Ectodermal cell (in vitro differentiated cells): Measurements from ENCODE around the gene MAEL.
"Not testable (repeated sequence)": the region's sequence is repeated elsewhere in the genome, so short reads cannot be mapped to it uniquely, and the experiment has no call there.

Experiments used
- H3K27ac ChIP-seq: 2 replicates; pipeline ENCODE4 v1.7.0; 2013; ENCODE audit warnings: mild to moderate bottlenecking, low read depth, low read length; ENCODE audit not compliant: insufficient read depth, poor library complexity, severe bottlenecking
- H3K27me3 ChIP-seq: 2 replicates; pipeline ENCODE4 v1.7.0; 2013; ENCODE audit warnings: mild to moderate bottlenecking, low read length; ENCODE audit not compliant: insufficient read depth, control insufficient read depth, poor library complexity, severe bottlenecking
- H3K36me3 ChIP-seq: one replicate; pipeline ENCODE4 v1.7.0; 2013; ENCODE audit warnings: low read length; ENCODE audit not compliant: control insufficient read depth, insufficient read depth
- H3K4me1 ChIP-seq: one replicate; pipeline ENCODE4 v1.7.0; 2013; ENCODE audit warnings: low read length; ENCODE audit not compliant: control insufficient read depth, insufficient read depth
- H3K4me3 ChIP-seq: 2 replicates; pipeline ENCODE4 v1.7.0; 2013; ENCODE audit warnings: low read depth, low read length, control low read depth; ENCODE audit not compliant: insufficient read depth
- H3K9me3 ChIP-seq: 2 replicates; pipeline ENCODE4 v1.7.0; 2013; ENCODE audit warnings: mild to moderate bottlenecking, low read length, moderate library complexity; ENCODE audit not compliant: control insufficient read depth
- WGBS, 2 experiments: methylation state at CpG; one replicate each; pipeline ENCODE4 v1.1.7; 2013; ENCODE audit warnings: missing lambda C conversion rate in 2 of 2; 5-methylcytosine and 5-hydroxymethylcytosine counted together

MAEL gene

GRCh38 chr1:167011560-167012191, 22.6 kb downstream of the MAEL start:
- no peak overlapping the region for H3K4me3 ChIP-seq
- H3K27me3 ChIP-seq = no peaks in the 10 kb centered on the region
- no peaks in the 10 kb centered on the region for H3K4me1 ChIP-seq
- no peaks in the 10 kb centered on the region for H3K36me3 ChIP-seq
- H3K27ac ChIP-seq = no peak overlapping the region
- H3K9me3 ChIP-seq = no peaks in the 10 kb centered on the region
- 83 to 91% methylated on average over 1 of the region's 1 CpG for WGBS, 2 experiments

DNA sequence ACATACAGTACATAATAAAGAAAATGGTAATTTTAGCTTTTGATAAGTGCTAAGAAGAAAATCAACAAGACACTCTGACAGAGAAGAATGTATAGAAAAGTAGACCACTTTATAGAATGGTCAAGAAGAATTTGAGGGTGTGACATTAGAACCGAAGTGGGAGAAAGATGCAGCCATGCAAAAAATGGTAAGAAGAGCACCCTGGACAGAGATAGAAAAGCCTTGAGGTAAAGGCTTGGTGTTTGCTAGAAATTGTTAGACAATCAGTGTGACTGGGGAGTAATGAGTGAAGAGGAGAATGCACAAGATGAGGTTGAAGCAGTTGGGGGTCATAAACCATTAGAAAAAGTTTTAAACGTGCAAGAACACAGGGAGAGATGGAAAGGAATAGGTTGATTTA, 23.5 kb downstream of the MAEL start:
- 93 to 95% methylated on average over 2 of the region's 2 CpGs for WGBS, 2 experiments
- Histone ChIP-seq H3K27me3 (no peaks in the 10 kb centered on the region), H3K4me3 (no peak overlapping the region), H3K4me1 (no peaks in the 10 kb centered on the region), H3K9me3 (no peaks in the 10 kb centered on the region), H3K36me3 (no peaks in the 10 kb centered on the region), H3K27ac (no peak overlapping the region)

- no peak overlapping the region for H3K27ac ChIP-seq
- H3K27me3 ChIP-seq = no peaks in the 10 kb centered on the region
- no peaks in the 10 kb centered on the region for H3K9me3 ChIP-seq
- WGBS, 2 experiments = 85 to 89% methylated on average over 7 to 8 of the region's 8 CpGs
- H3K4me3 ChIP-seq = no peak overlapping the region
- H3K36me3 ChIP-seq = no peaks in the 10 kb centered on the region
- no peaks in the 10 kb centered on the region for H3K4me1 ChIP-seq
Observed at GRCh38 chr1:167013108-167013929, 24.2 kb downstream of the MAEL start.

- H3K4me1 ChIP-seq = no peaks in the 10 kb centered on the region
- H3K4me3 ChIP-seq = no peak overlapping the region
- no peaks in the 10 kb centered on the region for H3K36me3 ChIP-seq
- 90 to 92% methylated on average over 6 of the region's 6 CpGs for WGBS, 2 experiments
- no peaks in the 10 kb centered on the region for H3K9me3 ChIP-seq
- no peak overlapping the region for H3K27ac ChIP-seq
- H3K27me3 ChIP-seq = no peaks in the 10 kb centered on the region
Observed at GRCh38 chr1:167016100-167016750, 27.1 kb downstream of the MAEL start.

GRCh38 chr1:167022384-167022783, 33.3 kb downstream of the MAEL start:
- Histone ChIP-seq H3K4me3 (no peak overlapping the region), H3K27me3 (no peaks in the 10 kb centered on the region), H3K27ac (no peak overlapping the region), H3K9me3 (no peaks in the 10 kb centered on the region), H3K4me1 (no peaks in the 10 kb centered on the region), H3K36me3 (no peaks in the 10 kb centered on the region)
- WGBS, 2 experiments = 100% methylated on average over 1 of the region's 1 CpG

- 95 to 96% methylated on average over 27 of the region's 27 CpGs for whole genome bisulfite sequencing, 2 experiments
- H3K36me3 ChIP-seq, H3K9me3 ChIP-seq, H3K27me3 ChIP-seq, H3K4me3 ChIP-seq, H3K27ac ChIP-seq, H3K4me1 ChIP-seq: not testable (repeated sequence)
Observed at GRCh38 chr1:167029553-167029952, 40.5 kb downstream of the MAEL start.

GRCh38 chr1:167033646-167034045, 44.6 kb downstream of the MAEL start:
- H3K36me3 ChIP-seq = no peaks in the 10 kb centered on the region
- H3K9me3 ChIP-seq = no peaks in the 10 kb centered on the region
- no peaks in the 10 kb centered on the region for H3K27me3 ChIP-seq
- H3K27ac ChIP-seq = no peak overlapping the region
- no peak overlapping the region for H3K4me3 ChIP-seq
- H3K4me1 ChIP-seq = no peaks in the 10 kb centered on the region
- WGBS, 2 experiments = 93 to 94% methylated on average over 2 of the region's 2 CpGs

GRCh38 chr1:167043752-167044488, 54.8 kb downstream of the MAEL start:
- H3K27me3 ChIP-seq = no peaks in the 10 kb centered on the region
- no peaks in the 10 kb centered on the region for H3K9me3 ChIP-seq
- WGBS, 2 experiments = 92 to 94% methylated on average over 20 to 21 of the region's 21 CpGs
- H3K4me1 ChIP-seq = no peaks in the 10 kb centered on the region
- no peaks in the 10 kb centered on the region for H3K36me3 ChIP-seq
- no peak overlapping the region for H3K4me3 ChIP-seq
- H3K27ac ChIP-seq = no peak overlapping the region

- no peaks in the 10 kb centered on the region for H3K27me3 ChIP-seq
- no peaks in the 10 kb centered on the region for H3K4me1 ChIP-seq
- no peaks in the 10 kb centered on the region for H3K36me3 ChIP-seq
- no peak overlapping the region for H3K4me3 ChIP-seq
- no peak overlapping the region for H3K27ac ChIP-seq
- H3K9me3 ChIP-seq = no peaks in the 10 kb centered on the region
- WGBS, 2 experiments = 94 to 98% methylated on average over 5 of the region's 5 CpGs
Observed at GRCh38 chr1:167051907-167052306, 62.8 kb downstream of the MAEL start.

- Histone ChIP-seq H3K4me3 (no peak overlapping the region), H3K27me3 (no peaks in the 10 kb centered on the region), H3K4me1 (no peaks in the 10 kb centered on the region), H3K36me3 (no peaks in the 10 kb centered on the region), H3K27ac (no peak overlapping the region), H3K9me3 (no peaks in the 10 kb centered on the region)
- WGBS, 2 experiments = 74 to 82% methylated on average over 8 of the region's 8 CpGs
Observed at GRCh38 chr1:167052389-167052788, 63.3 kb downstream of the MAEL start.
